Astrocyte (in vitro differentiated cells and primary cell): ENCODE results near the gene CD53.
"Not testable (repeated sequence)": the region's sequence is repeated elsewhere in the genome, so short reads cannot be mapped to it uniquely, and the experiment has no call there.

ENCODE experiments used
- EZH2 ChIP-seq: IDR thresholded peaks from 2 replicates; pipeline ENCODE4 v1.6.1; 2012; ENCODE audit warnings: mild to moderate bottlenecking, low read length, inconsistent platforms; ENCODE audit not compliant: insufficient read depth
- TF ChIP-seq, protein P1 (sequence below): IDR thresholded peaks from 2 replicates; pipeline ENCODE4 v1.5.1; 2011; ENCODE audit warnings: low read depth, mild to moderate bottlenecking, inconsistent platforms, low read length, moderate library complexity; ENCODE audit not compliant: insufficient read depth

DNA sequence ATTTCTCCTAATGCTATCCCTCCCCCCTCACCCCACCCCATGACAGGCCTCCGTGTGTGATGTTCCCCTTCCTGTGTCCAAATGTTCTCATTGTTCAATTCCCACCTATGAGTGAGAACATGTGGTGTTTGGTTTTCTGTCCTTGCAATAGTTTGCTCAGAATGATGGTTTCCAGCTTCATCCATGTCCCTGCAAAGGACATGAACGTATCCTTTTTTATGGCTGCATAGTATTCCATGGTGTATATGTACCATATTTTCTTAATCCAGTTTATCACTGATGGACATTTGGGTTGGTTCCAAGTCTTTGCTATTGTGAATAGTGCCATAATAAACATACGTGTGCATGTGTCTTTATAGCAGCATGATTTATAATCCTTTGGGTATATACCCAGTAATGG, 39.2 kb upstream of the CD53 start:
- TF ChIP-seq, protein P1, sequence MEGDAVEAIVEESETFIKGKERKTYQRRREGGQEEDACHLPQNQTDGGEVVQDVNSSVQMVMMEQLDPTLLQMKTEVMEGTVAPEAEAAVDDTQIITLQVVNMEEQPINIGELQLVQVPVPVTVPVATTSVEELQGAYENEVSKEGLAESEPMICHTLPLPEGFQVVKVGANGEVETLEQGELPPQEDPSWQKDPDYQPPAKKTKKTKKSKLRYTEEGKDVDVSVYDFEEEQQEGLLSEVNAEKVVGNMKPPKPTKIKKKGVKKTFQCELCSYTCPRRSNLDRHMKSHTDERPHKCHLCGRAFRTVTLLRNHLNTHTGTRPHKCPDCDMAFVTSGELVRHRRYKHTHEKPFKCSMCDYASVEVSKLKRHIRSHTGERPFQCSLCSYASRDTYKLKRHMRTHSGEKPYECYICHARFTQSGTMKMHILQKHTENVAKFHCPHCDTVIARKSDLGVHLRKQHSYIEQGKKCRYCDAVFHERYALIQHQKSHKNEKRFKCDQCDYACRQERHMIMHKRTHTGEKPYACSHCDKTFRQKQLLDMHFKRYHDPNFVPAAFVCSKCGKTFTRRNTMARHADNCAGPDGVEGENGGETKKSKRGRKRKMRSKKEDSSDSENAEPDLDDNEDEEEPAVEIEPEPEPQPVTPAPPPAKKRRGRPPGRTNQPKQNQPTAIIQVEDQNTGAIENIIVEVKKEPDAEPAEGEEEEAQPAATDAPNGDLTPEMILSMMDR = not testable (repeated sequence)
- not testable (repeated sequence) for TF ChIP-seq EZH2
